ENCODE results near the gene CLASP1.

GRCh38 chr2:121350402-121350775 is 298.9 kb downstream of the CLASP1 start:
- TF ChIP-seq, protein P1, sequence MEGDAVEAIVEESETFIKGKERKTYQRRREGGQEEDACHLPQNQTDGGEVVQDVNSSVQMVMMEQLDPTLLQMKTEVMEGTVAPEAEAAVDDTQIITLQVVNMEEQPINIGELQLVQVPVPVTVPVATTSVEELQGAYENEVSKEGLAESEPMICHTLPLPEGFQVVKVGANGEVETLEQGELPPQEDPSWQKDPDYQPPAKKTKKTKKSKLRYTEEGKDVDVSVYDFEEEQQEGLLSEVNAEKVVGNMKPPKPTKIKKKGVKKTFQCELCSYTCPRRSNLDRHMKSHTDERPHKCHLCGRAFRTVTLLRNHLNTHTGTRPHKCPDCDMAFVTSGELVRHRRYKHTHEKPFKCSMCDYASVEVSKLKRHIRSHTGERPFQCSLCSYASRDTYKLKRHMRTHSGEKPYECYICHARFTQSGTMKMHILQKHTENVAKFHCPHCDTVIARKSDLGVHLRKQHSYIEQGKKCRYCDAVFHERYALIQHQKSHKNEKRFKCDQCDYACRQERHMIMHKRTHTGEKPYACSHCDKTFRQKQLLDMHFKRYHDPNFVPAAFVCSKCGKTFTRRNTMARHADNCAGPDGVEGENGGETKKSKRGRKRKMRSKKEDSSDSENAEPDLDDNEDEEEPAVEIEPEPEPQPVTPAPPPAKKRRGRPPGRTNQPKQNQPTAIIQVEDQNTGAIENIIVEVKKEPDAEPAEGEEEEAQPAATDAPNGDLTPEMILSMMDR (IDR thresholded peaks at IDR 0.05; ENCODE audit: poor library complexity): no peak
- no peak for TF ChIP-seq EZH2 (IDR thresholded peaks at IDR 0.05; ENCODE audit: borderline replicate concordance)

Measured in hepatocyte (in vitro differentiated cells).